ACC112 (cell line): ENCODE results near the gene MYO7B.
"Not testable (repeated sequence)": the region's sequence is repeated elsewhere in the genome, so short reads cannot be mapped to it uniquely, and the experiment has no call there.

Source experiments
- H2AFZ ChIP-seq: fragments of 200-600 bp; sonication (generic); one replicate; pipeline ENCODE4 v1.6.0; 2017; ENCODE audit warnings: antibody characterized with exemption, low read length; ENCODE audit not compliant: unreplicated experiment
- H3K27ac ChIP-seq: fragments of 200-600 bp; sonication (generic); 2 replicates; pipeline ENCODE4 v1.5.1; 2014; ENCODE audit warnings: low read depth, mild to moderate bottlenecking, antibody characterized with exemption, low read length, moderate library complexity
- H3K27me3 ChIP-seq: fragments of 200-600 bp; sonication (generic); 2 replicates; pipeline ENCODE4 v1.6.1; 2014; ENCODE audit warnings: mild to moderate bottlenecking, antibody characterized with exemption, low read length, moderate library complexity, mixed read lengths; ENCODE audit not compliant: insufficient read depth
- H3K36me3 ChIP-seq: fragments of 200-600 bp; sonication (generic); 2 replicates; pipeline ENCODE4 v1.6.1; 2016; ENCODE audit warnings: mild to moderate bottlenecking, antibody characterized with exemption, low read length, moderate library complexity, mixed read lengths; ENCODE audit not compliant: insufficient read depth
- H3K4me1 ChIP-seq: fragments of 200-600 bp; sonication (generic); one replicate; pipeline ENCODE4 v1.6.1; 2016; ENCODE audit warnings: low read length, mixed read lengths; ENCODE audit not compliant: insufficient read depth, unreplicated experiment, control insufficient read depth
- H3K4me3 ChIP-seq: fragments of 200-600 bp; sonication (generic); 2 replicates; pipeline ENCODE4 v1.5.1; 2014; ENCODE audit warnings: mild to moderate bottlenecking, low read depth, low read length
- H3K79me2 ChIP-seq: fragments of 200-600 bp; sonication (generic); one replicate; pipeline ENCODE4 v1.6.0; 2016; ENCODE audit warnings: low read length; ENCODE audit not compliant: control insufficient read depth, unreplicated experiment, insufficient read depth

The MYO7B gene

DNA sequence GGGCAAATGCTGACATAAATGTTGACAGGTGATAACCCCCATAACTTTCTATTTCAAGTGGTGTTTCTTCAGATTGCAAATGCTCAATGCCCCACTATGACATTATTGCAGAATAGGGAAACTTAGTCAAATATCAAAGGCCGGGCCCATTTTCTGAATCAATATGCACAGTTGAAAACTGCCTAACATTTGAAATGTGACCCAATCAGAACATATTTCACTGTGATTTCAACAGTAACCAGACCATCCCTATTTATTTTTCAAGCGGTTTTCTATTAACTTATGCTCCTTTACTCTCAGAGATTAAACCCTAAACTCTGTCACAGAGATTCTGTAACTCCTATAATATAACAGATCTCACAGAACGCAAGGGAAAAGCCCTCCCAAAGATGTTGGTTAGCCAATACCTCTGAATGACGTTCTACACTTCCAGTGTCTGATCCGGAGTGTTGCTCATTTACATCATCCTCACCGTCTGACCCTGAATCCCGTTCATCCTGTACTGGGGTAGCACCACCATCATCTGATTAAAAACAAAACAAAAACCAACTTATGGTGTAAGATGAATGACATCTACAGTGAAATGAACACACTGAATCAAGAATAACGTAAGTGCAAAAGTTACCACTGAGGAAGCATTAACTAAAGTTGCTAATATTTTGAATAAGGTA is 12.1 kb upstream of the MYO7B start:
- H3K36me3 ChIP-seq, result peaks cover 20% of the 10 kb centered on the region

DNA sequence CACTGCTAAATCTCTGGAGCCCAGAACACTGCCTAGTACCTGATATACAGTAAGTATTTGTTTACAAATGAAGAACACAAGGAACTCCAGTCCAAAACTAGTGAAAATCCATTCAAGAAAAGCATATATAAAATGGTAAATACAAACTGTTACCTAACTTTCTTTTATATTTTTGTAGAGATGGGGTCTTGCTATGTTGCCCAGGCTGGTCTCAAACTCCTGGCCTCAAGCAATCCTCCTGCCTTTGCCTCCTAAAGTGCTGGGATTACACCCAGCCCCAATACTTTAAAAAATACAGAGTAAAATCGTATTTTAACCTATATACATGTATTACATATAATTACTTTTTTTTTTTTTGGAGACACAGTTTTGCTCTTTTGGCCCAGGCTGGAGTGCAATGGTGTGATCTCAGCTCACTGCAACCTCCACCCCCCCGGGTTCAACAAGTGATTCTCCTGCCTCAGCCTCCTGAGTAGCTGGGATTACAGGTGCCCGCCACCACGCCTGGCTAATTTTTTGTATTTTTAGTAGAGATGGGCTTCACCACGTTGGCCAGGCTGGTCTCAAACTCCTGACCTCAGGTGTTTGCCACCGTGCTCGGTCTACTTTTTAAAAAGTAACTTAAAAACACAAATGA is 11.2 kb upstream of the MYO7B start:
- H2AFZ ChIP-seq, H3K27ac ChIP-seq, H3K27me3 ChIP-seq: not testable (repeated sequence)
- Histone ChIP-seq H3K4me3 (peak overlapping the region; percentile 11), H3K79me2 (peaks cover 63% of the 10 kb centered on the region), H3K36me3 (peaks cover 20% of the 10 kb centered on the region), H3K4me1 (peaks cover 13% of the 10 kb centered on the region)

More for the DNA sequence above, 12.1 kb upstream of the MYO7B start:
- H3K27me3 ChIP-seq, result no peaks in the 10 kb centered on the region
- H3K79me2 ChIP-seq, result peaks cover 66% of the 10 kb centered on the region
- peak overlapping the region; percentile 11; the same call in 1 of the 2 replicates for H3K4me3 ChIP-seq
- H3K27ac ChIP-seq, result no peak overlapping the region
- peaks cover 13% of the 10 kb centered on the region for H3K4me1 ChIP-seq
- no peak overlapping the region for H2AFZ ChIP-seq

GRCh38 chr2:127525691-127526131 is 9.8 kb upstream of the MYO7B start:
- Histone ChIP-seq H3K4me3 (peak overlapping the region; percentile 93), H3K4me1 (peaks cover 13% of the 10 kb centered on the region), H3K36me3 (peaks cover 12% of the 10 kb centered on the region), H3K27me3 (no peaks in the 10 kb centered on the region), H3K79me2 (peaks cover 54% of the 10 kb centered on the region), H3K27ac (peak overlapping the region; percentile 93), H2AFZ (no peak overlapping the region)

DNA sequence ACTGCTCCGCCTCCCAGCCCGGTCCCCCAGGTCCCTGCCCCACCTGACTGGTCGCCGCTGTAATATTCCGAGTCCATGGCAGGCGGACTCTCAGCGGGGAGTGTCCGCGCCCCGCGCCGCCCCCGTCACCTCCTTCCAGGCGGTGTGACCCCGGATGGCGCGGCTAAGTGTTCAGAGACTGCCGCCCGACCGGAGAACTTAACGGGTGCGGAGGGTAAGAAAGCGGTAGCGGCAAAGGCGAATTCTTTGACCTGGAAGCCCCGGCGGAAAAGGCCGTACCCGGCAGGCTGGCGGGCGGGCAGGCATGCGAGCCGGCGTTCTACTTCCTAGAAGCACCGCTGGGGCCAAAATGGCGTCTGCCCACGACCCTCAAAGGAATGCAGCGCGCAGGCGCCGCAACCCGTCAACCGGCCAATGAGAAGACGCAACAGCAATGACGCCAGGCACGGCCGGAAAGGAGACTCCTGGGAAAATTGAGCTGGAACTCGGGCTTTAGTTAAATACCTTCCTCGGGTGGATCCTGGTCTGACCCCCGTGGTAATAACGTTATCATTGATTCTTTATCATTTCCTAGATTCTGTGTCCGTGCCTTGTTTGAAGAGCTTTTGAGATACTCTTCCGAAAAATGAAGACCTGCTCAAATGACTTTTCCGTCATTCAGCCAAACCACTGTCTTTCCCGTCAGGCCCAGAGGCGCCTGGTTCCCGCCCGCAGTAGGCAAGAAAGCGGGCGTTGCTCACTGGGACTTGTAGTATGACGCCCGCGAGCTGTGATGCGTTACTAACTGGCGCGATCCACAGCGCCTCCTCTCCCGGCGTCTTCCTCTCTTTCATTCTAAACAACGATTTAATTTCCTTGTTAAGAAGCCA is 9.1 kb upstream of the MYO7B start, which contains the start of gene IWS1:
TSS of gene IWS1 (minus strand) at position 358 of the 869 bp plus-strand sequence. CDS start at position 77, 281 bp downstream.
- Histone ChIP-seq H3K27ac (peak within 1 kb of the TSS; percentile 93), H3K79me2 (peaks cover 49% of the 10 kb centered on the region), H2AFZ (peak within 1 kb of the TSS; percentile 84), H3K4me1 (peaks cover 19% of the 10 kb centered on the region), H3K36me3 (peaks cover 12% of the 10 kb centered on the region), H3K27me3 (no peaks in the 10 kb centered on the region), H3K4me3 (peak within 1 kb of the TSS; percentile 93)

DNA sequence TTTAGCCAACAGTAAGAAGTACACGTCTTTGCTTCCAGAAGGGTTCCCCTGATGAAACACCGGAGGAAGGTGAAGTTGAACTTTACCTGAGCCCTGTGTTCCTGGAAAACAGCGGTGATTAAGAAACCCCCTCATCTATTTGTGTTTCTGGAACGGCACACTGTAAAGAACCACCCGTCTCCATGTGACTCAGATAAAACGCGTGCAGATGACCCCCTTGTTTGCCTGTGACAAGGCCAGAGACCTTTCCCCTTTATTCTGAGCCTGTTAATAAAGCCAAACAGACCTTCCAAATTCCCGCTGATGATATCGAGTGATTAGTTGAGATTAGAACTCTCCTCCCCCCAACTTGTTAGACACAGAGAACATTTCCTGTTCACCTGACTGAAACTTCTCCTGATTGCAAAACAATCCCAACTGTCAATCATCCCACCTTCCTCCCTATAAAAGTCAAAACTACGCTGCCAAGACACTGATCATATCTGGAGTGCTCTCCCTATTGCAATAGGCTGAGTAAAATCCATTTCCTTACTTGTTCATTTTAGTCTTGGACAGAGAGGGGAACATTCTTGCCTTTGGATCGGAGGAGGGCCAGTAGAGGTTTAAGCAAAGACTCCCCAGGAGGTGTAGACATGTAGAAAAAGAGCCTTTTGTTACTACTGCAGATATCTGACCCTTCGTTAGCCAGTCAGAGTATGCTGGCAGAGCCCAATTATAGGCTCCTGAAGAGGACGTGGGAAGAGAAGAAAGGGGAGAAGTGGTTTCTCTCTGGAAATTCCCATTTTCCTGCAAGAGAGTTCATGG is 8.3 kb upstream of the MYO7B start:
- peak overlapping the region; percentile 84 for H2AFZ ChIP-seq

GRCh38 chr2:127528487-127528886 is 7.0 kb upstream of the MYO7B start:
- no peak overlapping the region for H3K27ac ChIP-seq
- peaks cover 3% of the 10 kb centered on the region; the same call in 1 of the 2 replicates for H3K36me3 ChIP-seq
- H3K27me3 ChIP-seq, result no peaks in the 10 kb centered on the region
- H3K4me3 ChIP-seq, result no peak overlapping the region
- H2AFZ ChIP-seq, result no peak overlapping the region
- H3K79me2 ChIP-seq, result peaks cover 28% of the 10 kb centered on the region
- H3K4me1 ChIP-seq, result peaks cover 18% of the 10 kb centered on the region

More for the DNA sequence above, 8.3 kb upstream of the MYO7B start:
- H3K27me3 ChIP-seq, result no peaks in the 10 kb centered on the region
- H3K79me2 ChIP-seq, result peaks cover 41% of the 10 kb centered on the region
- peak overlapping the region; percentile 93 for H3K4me3 ChIP-seq
- peaks cover 19% of the 10 kb centered on the region for H3K4me1 ChIP-seq
- H3K36me3 ChIP-seq, result peaks cover 10% of the 10 kb centered on the region
- peak overlapping the region; percentile 93 for H3K27ac ChIP-seq

GRCh38 chr2:127529416-127529815 is 6.1 kb upstream of the MYO7B start:
- not testable (repeated sequence) for H3K27ac ChIP-seq, H2AFZ ChIP-seq, H3K27me3 ChIP-seq, H3K4me3 ChIP-seq, H3K36me3 ChIP-seq
- Histone ChIP-seq H3K4me1 (peaks cover 12% of the 10 kb centered on the region), H3K79me2 (peaks cover 19% of the 10 kb centered on the region)

- H3K4me1 ChIP-seq, result peaks cover 12% of the 10 kb centered on the region
- H3K27ac ChIP-seq, result no peak overlapping the region
- peaks cover 8% of the 10 kb centered on the region for H3K79me2 ChIP-seq
- no peak overlapping the region for H3K4me3 ChIP-seq
- H2AFZ ChIP-seq, result no peak overlapping the region
- no peaks in the 10 kb centered on the region for H3K36me3 ChIP-seq
- H3K27me3 ChIP-seq, result no peaks in the 10 kb centered on the region
Observed at GRCh38 chr2:127530245-127531140, 5.0 kb upstream of the MYO7B start.

DNA sequence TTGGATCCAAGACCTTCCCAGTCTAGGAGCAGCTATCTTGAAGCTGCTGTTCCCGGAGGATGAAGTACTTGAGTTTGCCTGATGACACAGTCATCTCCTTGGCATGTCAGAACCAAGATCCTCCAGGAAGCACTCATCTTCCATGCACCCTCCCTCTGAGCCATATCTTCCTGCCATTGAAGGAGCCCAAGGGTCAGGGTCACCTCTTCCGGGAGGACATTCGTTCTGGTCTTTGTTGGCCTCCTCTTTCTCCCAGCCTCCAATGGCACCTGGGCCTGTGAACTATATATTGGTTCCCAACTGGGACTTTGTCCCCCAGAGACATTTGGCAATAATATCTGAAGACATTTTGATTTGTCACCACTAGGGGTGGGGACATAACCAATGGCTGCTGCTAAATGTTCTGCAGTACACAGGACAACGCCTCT is 4.2 kb upstream of the MYO7B start:
- Histone ChIP-seq H3K4me1 (peaks cover 12% of the 10 kb centered on the region), H3K27ac (no peak overlapping the region)

More for the DNA sequence above, 4.2 kb upstream of the MYO7B start:
- H3K79me2 ChIP-seq, result peaks cover under 1% of the 10 kb centered on the region
- no peaks in the 10 kb centered on the region for H3K36me3 ChIP-seq
- no peaks in the 10 kb centered on the region for H3K27me3 ChIP-seq
- H3K4me3 ChIP-seq, result no peak overlapping the region
- H2AFZ ChIP-seq, result no peak overlapping the region
